GM23338 (cell line): ENCODE results near the gene SLC7A4.

ENCODE experiments used
- CREB1 ChIP-seq: fragments of 250-450 bp; sonication (Bioruptor Pico); IDR thresholded peaks from 2 replicates; pipeline ENCODE4 v1.5.0; 2020; ENCODE audit warnings: low read depth, mild to moderate bottlenecking, moderate library complexity
- EZH2 ChIP-seq: fragments of 200-600 bp; sonication (generic); IDR thresholded peaks from one replicate; pipeline ENCODE4 v1.8.0; 2017; ENCODE audit warnings: antibody characterized with exemption, mild to moderate bottlenecking, low read depth; ENCODE audit not compliant: unreplicated experiment
- EZH2phosphoT487 ChIP-seq: fragments of 200-600 bp; sonication (generic); IDR thresholded peaks from one replicate; pipeline ENCODE4 v1.8.1; 2018; ENCODE audit warnings: antibody characterized with exemption; ENCODE audit not compliant: unreplicated experiment
- NANOG ChIP-seq: IDR thresholded peaks from 2 replicates; pipeline ENCODE4 v1.6.1; 2016; ENCODE audit warnings: antibody characterized with exemption, borderline replicate concordance
- POLR2AphosphoS5 ChIP-seq: IDR thresholded peaks from 2 replicates; pipeline ENCODE4 v1.6.1; 2016; ENCODE audit warnings: antibody characterized with exemption, low read depth
- REST ChIP-seq: IDR thresholded peaks from one replicate; pipeline ENCODE4 v1.6.1; 2018; ENCODE audit warnings: antibody characterized with exemption; ENCODE audit not compliant: unreplicated experiment
- ZNF114 ChIP-seq: fragments of 250-450 bp; sonication (Bioruptor Pico); IDR thresholded peaks from 2 replicates; pipeline ENCODE4 v1.5.0; 2020; ENCODE audit warnings: mild to moderate bottlenecking, moderate library complexity
- ZNF331 ChIP-seq: fragments of 250-450 bp; sonication (Bioruptor Pico); IDR thresholded peaks from 2 replicates; pipeline ENCODE4 v1.5.0; 2020; ENCODE audit warnings: low read depth, mild to moderate bottlenecking, moderate library complexity
- TF ChIP-seq, protein P1 (sequence below), 2 experiments: fragments of 200-600 bp in 1 of 2; sonication (generic) in 1 of 2; conservative IDR thresholded peaks; 2 replicates each; pipeline versions ENCODE4 v1.5.1 to v1.6.1; 2016 to 2017; ENCODE audit warnings: antibody characterized with exemption in 2 of 2, low read depth in 2 of 2, mild to moderate bottlenecking in 2 of 2, moderate library complexity in 1 of 2

DNA sequence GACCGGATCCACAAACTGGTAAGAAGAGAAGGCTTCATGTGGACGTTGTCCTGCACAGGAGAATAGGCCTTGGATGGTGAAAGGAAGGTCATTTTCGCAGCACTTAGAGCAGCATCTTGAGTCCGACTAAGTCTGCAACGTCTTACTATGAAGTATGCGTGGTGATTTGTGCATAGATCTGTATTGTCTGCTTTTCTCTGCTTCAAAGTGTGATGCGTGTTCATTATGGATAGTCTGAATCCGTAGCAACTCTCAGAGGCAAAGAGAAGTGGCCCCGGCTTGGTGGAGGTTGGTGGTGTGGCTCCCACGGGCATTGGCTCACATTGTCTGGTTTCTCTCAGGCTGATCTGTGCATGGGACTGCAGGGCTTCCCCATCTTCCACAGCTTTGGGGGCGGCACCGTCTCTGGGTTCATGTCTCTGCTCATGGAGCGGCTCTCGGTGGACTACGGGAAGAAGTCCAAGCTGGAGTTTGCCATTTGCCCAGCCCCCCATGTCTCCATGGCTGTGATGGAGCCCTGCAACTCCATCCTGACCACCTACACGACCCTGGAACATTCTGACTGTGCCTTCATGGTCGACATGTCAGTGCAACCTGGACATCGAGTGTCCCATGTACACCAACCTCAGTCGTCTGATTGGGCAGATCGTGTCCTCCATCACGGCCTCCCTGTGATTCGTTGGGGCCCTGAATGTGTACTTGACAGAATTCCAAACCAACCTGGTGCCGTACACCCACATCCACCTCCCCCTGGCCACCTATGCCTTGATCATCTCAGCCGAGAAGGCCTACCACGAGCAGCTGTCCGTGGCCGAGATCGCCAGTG lies 34.9 kb upstream of the SLC7A4 start:
- TF ChIP-seq, protein P1, sequence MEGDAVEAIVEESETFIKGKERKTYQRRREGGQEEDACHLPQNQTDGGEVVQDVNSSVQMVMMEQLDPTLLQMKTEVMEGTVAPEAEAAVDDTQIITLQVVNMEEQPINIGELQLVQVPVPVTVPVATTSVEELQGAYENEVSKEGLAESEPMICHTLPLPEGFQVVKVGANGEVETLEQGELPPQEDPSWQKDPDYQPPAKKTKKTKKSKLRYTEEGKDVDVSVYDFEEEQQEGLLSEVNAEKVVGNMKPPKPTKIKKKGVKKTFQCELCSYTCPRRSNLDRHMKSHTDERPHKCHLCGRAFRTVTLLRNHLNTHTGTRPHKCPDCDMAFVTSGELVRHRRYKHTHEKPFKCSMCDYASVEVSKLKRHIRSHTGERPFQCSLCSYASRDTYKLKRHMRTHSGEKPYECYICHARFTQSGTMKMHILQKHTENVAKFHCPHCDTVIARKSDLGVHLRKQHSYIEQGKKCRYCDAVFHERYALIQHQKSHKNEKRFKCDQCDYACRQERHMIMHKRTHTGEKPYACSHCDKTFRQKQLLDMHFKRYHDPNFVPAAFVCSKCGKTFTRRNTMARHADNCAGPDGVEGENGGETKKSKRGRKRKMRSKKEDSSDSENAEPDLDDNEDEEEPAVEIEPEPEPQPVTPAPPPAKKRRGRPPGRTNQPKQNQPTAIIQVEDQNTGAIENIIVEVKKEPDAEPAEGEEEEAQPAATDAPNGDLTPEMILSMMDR (conservative IDR thresholded peaks at IDR 0.05; ENCODE audit: low read depth in 2 of 2), result no peak
- TF ChIP-seq EZH2phosphoT487 (no peak), REST (no peak), POLR2AphosphoS5 (no peak), EZH2 (no peak), ZNF331 (CRISPR knock-in tag) (no peak), ZNF114 (CRISPR knock-in tag) (no peak), NANOG (no peak), CREB1 (CRISPR knock-in tag) (no peak)
